Testis (tissue), 3 donors: ENCODE data around the gene CHODL. TPM values are rescaled to one million over a fixed set of nuclear protein-coding genes. Genes with fewer than 3 reads are reported as not detected.

Source experiments
- DNase-seq: peaks from one replicate; pipeline ENCODE4 v3.0.0-alpha.2; 2019
- H3K27ac ChIP-seq, 2 donors: fragments of 200-600 bp; sonication (generic); one replicate each; pipeline ENCODE4 v1.5.1; 2019
- H3K27me3 ChIP-seq: fragments of 200-600 bp; sonication (generic); one replicate; pipeline ENCODE4 v1.5.1; 2019
- H3K36me3 ChIP-seq: fragments of 200-600 bp; sonication (generic); one replicate; pipeline ENCODE4 v1.5.1; 2017; ENCODE audit warnings: low read depth; ENCODE audit errors: missing control alignments
- H3K4me1 ChIP-seq: fragments of 200-600 bp; sonication (generic); one replicate; pipeline ENCODE4 v1.5.1; 2019
- H3K4me3 ChIP-seq, 2 donors: fragments of 200-600 bp; sonication (generic); one replicate each; pipeline ENCODE4 v1.5.1; 2017 to 2019
- H3K9me3 ChIP-seq: fragments of 200-600 bp; sonication (generic); one replicate; pipeline ENCODE4 v1.5.1; 2017
- POLR2A ChIP-seq: fragments of 450-650 bp; IDR thresholded peaks from one replicate; pipeline ENCODE4 v1.6.1; 2017; ENCODE audit warnings: antibody characterized with exemption, mild to moderate bottlenecking, moderate library complexity
- WGBS, 2 donors: methylation state at CpG; one replicate each; pipeline ENCODE4 v1.1.5; 2018; 5-methylcytosine and 5-hydroxymethylcytosine counted together
- intact Hi-C: fragments of 100-400 bp; cut with DNase I; formaldehyde crosslinking; loops from one replicate; pipeline ENCODE4 v1.15.1; 2023; ENCODE audit warnings: low total_unique reads
- polyA plus RNA-seq: library from polyadenylated mRNA; stranded (reverse); fragments of 350-450 nt; fragmentation: Illumina TruSeq; extraction: RNeasy Lipid Tissue Mini Kit (QIAGEN cat#74804); gene quantifications from one replicate; pipeline ENCODE4 v1.2.3, GENCODE V29; 2014; ENCODE audit warnings: low read depth, low replicate concordance; ENCODE audit not compliant: insufficient read depth
- total RNA-seq, 2 donors: library from RNA; depleted of rRNA; stranded (reverse); fragments of >200 nt; gene quantifications; one replicate each; pipeline ENCODE4 v1.2.3, GENCODE V29; 2016
- TF ChIP-seq, protein P1 (sequence below), 3 experiments: fragments of 450-650 bp in 2 of 3; fragments of 200-600 bp in 1 of 3; sonication (generic) in 1 of 3; IDR thresholded peaks; one replicate each; pipeline ENCODE4 v1.5.1; 2016 to 2019; ENCODE audit warnings: antibody characterized with exemption in 3 of 3, mild to moderate bottlenecking in 2 of 3, moderate library complexity in 1 of 3

Gene CHODL
- total and polyA plus RNA-seq, 3 donors from 2014 or later, result 70.5 to 145 (median 123) TPM

DNA sequence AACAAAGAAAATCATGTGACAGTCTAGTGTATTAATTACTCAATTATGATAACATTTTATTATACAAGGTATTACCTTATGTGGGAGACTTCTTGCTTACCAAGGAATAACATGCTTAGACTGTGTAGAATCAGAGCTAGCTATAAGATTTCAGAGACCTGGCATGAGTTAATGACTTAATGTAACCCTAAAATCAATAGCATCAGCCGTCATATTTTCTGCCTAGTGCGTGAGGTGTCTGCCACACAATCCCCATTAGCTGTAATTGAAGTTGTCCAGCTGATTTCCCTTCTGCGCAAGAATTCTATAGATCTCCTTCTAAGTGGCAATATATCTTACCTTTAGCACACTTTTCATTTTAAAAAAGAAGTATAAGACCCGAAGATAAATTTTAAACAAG lies 28.8 kb downstream of the CHODL start:
- intact Hi-C loops, result no loop called here
- no peaks in the 10 kb centered on the region for H3K9me3 ChIP-seq
- no peak for TF ChIP-seq POLR2A
- TF ChIP-seq, protein P1, sequence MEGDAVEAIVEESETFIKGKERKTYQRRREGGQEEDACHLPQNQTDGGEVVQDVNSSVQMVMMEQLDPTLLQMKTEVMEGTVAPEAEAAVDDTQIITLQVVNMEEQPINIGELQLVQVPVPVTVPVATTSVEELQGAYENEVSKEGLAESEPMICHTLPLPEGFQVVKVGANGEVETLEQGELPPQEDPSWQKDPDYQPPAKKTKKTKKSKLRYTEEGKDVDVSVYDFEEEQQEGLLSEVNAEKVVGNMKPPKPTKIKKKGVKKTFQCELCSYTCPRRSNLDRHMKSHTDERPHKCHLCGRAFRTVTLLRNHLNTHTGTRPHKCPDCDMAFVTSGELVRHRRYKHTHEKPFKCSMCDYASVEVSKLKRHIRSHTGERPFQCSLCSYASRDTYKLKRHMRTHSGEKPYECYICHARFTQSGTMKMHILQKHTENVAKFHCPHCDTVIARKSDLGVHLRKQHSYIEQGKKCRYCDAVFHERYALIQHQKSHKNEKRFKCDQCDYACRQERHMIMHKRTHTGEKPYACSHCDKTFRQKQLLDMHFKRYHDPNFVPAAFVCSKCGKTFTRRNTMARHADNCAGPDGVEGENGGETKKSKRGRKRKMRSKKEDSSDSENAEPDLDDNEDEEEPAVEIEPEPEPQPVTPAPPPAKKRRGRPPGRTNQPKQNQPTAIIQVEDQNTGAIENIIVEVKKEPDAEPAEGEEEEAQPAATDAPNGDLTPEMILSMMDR (IDR thresholded peaks at IDR 0.05), result no peak
- no peaks in the 10 kb centered on the region for H3K27me3 ChIP-seq
- H3K36me3 ChIP-seq, result no peaks in the 10 kb centered on the region
- no peaks in the 10 kb centered on the region for H3K4me1 ChIP-seq
- WGBS, 2 donors, result 87 to 94% methylated on average over 4 of the region's 4 CpGs
- DNase-seq, result no peak
- H3K27ac ChIP-seq, result no peak overlapping the region
- H3K4me3 ChIP-seq, result no peak overlapping the region

DNA sequence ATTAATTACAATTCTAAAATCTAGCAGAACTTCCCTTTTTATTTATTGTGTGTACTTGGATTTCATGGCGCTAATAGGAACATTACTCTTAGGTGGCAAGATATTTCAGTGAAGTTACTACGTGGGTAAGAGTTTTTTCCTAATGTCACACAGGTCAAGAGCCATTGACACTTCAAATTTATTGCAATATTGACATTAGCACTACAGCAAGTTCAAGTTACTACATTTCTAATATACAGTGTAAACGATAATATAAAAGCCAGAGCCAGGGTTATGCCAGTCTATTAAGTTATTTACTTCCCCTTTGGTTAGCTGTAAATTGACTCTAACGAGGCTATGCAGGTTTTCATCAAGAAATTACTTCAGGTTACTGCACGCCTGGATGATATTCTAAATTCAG lies 29.7 kb downstream of the CHODL start:
- Histone ChIP-seq H3K4me3 (no peak overlapping the region), H3K27me3 (no peaks in the 10 kb centered on the region), H3K4me1 (no peaks in the 10 kb centered on the region), H3K9me3 (no peaks in the 10 kb centered on the region), H3K36me3 (no peaks in the 10 kb centered on the region), H3K27ac (no peak overlapping the region)
- DNase-seq, result no peak
- TF ChIP-seq POLR2A, result no peak
- TF ChIP-seq, protein P1 (IDR thresholded peaks at IDR 0.05), result no peak
- 87 to 94% methylated on average over 5 of the region's 5 CpGs for WGBS, 2 donors
- intact Hi-C loops, result no loop called here

DNA sequence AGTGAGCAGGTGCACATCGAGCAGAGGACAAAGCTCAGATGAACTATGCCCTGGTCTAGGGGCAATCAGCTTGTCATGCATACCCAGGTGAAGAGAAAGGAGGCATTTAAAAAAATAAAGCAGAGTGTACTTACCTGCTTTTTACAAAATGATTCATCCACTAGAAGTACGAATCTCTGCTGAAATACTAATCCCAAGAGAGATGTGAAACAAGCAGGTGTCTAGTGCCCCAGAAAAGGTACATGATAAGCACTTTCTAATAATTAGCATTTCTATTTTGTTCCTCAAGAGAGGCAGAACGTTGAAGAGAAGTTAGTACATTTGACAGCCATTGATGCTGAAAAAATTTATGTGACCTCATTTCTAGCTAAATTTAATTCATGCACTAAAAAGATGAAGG lies 31.1 kb downstream of the CHODL start:
- H3K4me1 ChIP-seq, result no peaks in the 10 kb centered on the region
- no peak overlapping the region for H3K4me3 ChIP-seq
- WGBS, 2 donors, result 65 to 77% methylated on average over 3 of the region's 3 CpGs
- DNase-seq, result no peak
- H3K9me3 ChIP-seq, result no peaks in the 10 kb centered on the region
- intact Hi-C loops, result no loop called here
- TF ChIP-seq, protein P1 (IDR thresholded peaks at IDR 0.05), result no peak
- TF ChIP-seq POLR2A, result no peak
- no peak overlapping the region for H3K27ac ChIP-seq
- H3K36me3 ChIP-seq, result no peaks in the 10 kb centered on the region
- no peaks in the 10 kb centered on the region for H3K27me3 ChIP-seq

DNA sequence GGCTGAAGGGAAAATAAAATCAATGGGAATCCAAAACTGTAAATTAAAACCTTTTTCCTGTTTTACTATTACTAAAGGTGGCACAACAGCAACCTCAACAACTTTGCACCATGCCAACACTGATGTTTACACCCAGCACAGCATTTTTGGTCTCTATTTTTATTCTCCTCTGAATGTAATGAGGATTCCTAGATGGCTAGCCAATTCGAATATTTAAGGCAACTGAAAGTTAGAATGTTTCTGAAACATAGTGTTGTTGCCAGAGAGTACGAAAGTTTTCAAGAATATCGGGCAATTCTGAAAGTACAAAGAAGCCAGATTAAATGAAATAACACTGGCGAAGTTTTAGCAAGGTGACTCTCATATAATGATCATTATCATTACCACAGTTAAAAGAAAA lies 40.7 kb downstream of the CHODL start:
- 89 to 93% methylated on average over 4 of the region's 4 CpGs for WGBS, 2 donors
- TF ChIP-seq, protein P1 (IDR thresholded peaks at IDR 0.05), result no peak
- TF ChIP-seq POLR2A, result no peak
- Histone ChIP-seq H3K36me3 (no peaks in the 10 kb centered on the region), H3K4me3 (no peak overlapping the region), H3K9me3 (no peaks in the 10 kb centered on the region), H3K27me3 (no peaks in the 10 kb centered on the region), H3K4me1 (no peaks in the 10 kb centered on the region), H3K27ac (no peak overlapping the region)
- intact Hi-C loops, result no loop called here
- no peak for DNase-seq

DNA sequence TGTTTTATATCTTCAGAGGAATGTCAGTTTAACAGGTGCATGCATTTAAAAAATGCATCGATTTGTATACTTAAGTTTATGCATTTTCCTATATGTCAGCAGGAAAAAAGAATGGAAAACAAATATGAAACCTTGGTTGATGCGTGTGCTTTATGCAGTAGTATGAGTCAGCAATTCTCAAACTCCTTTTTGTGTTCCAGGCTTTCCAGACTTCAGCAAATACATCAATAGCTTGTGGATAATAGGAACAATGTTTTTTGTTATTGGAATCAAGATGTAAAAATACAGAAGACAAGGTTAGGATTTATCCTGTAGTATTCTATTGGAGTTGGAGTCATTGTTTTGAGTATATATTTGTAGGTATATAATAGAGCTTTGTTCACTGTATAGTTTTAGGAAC lies 45.2 kb downstream of the CHODL start:
- no peak overlapping the region for H3K27ac ChIP-seq
- intact Hi-C loops, result no loop called here
- 66 to 95% methylated on average over 2 of the region's 2 CpGs for WGBS, 2 donors
- no peak overlapping the region for H3K4me3 ChIP-seq
- no peaks in the 10 kb centered on the region for H3K9me3 ChIP-seq
- TF ChIP-seq, protein P1 (IDR thresholded peaks at IDR 0.05), result no peak
- no peak for TF ChIP-seq POLR2A
- no peak for DNase-seq
- no peaks in the 10 kb centered on the region for H3K27me3 ChIP-seq
- H3K4me1 ChIP-seq, result peaks cover 6% of the 10 kb centered on the region
- no peaks in the 10 kb centered on the region for H3K36me3 ChIP-seq
